C1 segment of cervical spinal cord (tissue), 14 donors: ENCODE data around the gene ZNRD2.

Experiments
- DNase-seq, 14 donors: peaks; one replicate each; lab custom pipeline; 2025; lab: John Stamatoyannopoulos, UW

Gene ZNRD2

GRCh38 chr11:65609229-65609628 lies 39.0 kb downstream of the ZNRD2 start:
- no peak for DNase-seq

- DNase-seq = no peak
These were observed 39.4 kb downstream of the ZNRD2 start for GRCh38 chr11:65609665-65610064.

DNA sequence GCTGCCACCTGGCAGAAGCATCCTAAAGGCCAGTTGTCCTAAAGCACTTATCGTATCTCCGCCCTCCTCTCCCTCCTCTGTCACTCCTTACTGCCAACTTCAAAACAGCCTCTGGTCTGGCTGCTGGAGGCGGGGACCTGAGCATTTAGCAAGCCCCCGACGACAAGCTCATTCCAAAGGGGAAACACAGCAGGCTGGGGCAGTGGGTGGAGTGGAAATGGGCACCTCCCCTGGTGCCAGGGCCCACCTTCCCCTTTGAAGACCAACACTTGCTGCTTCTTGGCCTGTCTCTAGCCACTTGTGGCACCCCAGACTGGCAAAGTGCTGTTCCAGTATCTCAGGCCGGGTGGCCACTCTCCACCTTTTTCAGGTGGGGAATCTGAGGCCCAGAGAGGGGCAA lies 40.1 kb downstream of the ZNRD2 start:
- DNase-seq = peak in 3 of 14 donors; percentile 6 to 66 (median 22)

GRCh38 chr11:65611028-65611757 lies 40.9 kb downstream of the ZNRD2 start:
- peak in 12 of 14 donors; percentile 52 to 87 (median 76) for DNase-seq

- peak in 1 of 14 donors; percentile 53 for DNase-seq
These were observed 41.7 kb downstream of the ZNRD2 start for GRCh38 chr11:65611758-65612603.

DNA sequence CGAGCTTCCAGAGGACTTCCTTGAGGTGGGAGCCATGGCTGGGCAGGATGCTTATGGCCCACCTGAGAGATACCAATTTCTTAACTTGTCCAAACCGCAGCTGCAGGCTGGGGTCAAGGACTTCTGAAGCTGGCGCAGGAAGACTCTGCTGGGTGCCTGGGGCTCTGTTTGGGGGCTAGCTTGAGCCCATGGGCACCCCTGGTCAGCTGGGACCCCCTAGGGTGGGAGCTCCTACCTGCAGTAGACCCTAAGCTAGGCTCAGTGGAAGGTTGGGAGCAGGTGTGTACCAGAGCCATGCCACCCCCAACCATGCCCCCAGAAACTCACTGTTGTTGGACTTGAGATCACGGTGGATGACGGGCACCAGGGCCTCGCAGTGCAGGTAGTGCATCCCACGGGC lies 42.4 kb downstream of the ZNRD2 start:
- no peak for DNase-seq

DNA sequence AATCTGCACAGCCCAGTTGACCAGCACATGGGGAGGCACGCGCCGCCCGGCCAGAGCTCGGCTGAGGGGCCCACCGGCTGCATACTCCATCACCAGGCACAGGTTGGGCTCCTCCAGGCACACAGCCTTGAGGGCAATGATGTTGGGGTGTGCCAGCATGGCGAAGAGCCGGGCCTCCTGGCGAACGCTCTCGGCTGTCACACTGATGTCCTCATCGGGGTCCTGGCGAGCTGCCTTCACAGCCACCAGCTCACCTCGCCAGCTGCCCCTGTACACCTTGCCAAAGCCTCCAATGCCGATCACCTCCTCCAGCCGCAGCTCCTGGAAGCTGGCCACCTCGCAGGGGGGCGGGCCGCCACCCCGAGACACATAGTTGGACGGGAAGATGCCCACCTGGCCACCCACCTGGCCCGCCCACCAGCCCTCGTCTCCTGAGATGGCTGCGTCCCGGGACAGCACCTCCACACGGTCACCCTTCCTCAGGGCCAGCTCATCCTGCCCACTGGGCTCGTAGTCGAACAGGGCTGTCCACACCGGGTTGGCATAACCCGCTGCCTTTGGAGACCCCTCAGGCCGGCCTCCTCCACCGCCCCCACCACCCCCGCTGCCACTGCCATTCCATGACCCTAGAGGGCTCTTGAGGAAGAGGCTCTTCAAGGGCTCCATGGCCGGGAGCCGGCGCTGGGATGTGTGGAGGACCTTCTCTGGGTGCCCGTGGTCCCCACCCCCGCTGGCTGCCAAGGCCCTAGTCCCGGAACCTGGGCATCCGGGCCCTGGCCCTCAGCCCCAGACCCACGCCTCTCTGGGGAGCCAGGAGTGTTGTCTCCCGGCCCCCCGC lies 43.0 kb downstream of the ZNRD2 start:
- DNase-seq = peak in 2 of 14 donors; percentile 33 to 51

GRCh38 chr11:65615229-65615949 lies 45.1 kb downstream of the ZNRD2 start, which contains the start of gene PCNX3:
Gene PCNX3 (plus strand): TSS chr11:65615776. CDS start chr11:65616312, 536 bp downstream.
- DNase-seq = peak; percentile 94 to 100 (median 100)

- DNase-seq = peak in 2 of 14 donors; percentile 29 to 58
These were observed 45.8 kb downstream of the ZNRD2 start for GRCh38 chr11:65615950-65616574.

DNA sequence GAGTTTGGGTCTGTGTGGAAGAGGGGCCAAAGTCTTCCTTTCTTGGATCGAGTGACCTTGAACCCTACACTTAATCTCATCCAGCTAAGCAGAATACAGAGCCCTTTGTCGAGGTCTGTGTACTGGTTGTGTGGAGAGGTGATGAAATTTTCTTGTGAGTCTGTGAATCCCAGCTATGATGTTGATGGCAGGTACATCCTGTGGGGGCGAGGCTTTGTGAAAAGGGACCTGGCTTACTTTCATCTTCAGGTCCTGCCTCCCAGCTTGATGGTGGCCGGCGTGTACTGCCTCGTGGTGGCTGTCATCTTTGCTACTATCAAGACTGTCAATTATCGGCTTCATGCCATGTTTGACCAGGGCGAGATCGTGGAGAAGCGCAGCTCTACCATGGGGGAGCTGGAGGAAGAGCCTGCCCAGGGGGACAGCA lies 46.3 kb downstream of the ZNRD2 start:
- no peak for DNase-seq

GRCh38 chr11:65617136-65617850 lies 47.0 kb downstream of the ZNRD2 start:
- no peak for DNase-seq

DNA sequence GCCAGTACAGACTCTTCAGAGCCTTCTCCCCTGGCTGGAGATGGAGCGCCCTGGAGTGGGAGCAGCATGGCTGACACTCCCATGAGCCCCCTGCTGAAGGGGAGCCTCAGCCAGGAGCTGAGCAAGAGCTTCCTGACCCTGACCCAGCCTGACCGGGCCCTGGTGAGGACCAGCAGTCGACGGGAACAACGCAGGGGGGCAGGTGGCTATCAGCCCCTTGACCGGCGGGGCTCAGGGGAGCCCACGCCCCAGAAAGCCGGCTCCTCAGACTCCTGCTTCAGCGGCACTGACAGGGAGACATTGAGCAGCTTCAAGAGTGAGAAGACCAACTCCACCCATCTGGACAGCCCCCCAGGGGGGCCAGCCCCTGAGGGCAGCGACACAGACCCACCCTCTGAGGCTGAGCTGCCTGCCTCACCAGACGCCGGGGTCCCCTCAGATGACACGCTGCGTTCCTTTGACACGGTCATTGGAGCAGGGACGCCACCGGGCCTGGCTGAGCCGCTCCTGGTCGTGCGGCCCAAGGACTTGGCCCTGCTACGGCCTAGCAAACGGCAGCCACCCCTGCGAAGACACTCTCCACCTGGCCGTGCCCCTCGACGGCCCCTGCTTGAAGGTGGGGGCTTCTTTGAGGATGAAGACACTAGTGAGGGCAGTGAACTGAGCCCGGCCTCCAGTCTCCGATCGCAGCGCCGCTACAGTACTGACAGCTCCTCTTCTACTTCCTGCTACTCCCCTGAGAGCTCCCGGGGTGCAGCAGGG lies 47.9 kb downstream of the ZNRD2 start:
- no peak for DNase-seq

DNA sequence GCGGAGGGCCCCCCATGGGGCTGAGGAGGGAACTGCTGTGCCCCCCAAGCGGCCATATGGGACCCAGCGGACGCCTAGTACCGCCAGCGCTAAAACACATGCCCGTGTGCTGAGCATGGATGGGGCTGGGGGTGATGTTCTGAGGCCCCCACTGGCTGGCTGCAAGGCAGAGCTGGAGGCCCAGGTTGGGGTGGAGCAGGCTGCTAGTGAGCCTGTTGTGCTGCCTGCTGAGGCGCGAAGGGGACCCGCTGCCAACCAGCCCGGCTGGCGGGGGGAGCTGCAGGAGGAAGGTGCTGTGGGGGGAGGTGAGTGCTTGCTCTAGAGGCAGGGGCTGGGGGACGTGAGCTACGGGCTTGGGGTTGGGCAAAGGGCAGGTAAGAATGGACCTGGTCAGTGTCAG lies 48.5 kb downstream of the ZNRD2 start:
- no peak for DNase-seq

GRCh38 chr11:65619281-65619928 lies 49.1 kb downstream of the ZNRD2 start:
- DNase-seq = no peak

DNA sequence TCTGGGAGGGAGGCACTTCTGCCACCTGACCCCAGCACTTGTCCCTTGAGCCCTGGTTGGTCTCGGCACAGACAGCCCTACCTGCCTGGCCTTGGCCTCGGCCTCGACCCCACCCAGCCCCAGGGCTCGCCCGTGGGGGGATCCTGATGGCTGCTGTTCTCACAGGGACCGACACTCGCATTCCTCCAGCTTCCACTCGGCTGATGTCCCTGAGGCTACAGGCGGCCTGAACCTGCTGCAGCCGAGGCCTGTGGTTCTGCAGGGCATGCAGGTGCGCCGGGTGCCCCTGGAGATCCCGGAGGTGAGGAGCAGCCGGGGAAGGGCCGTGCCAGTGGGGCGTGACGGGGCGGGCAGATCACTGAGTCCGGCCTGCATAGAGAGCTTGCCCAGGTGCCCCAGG lies 50.4 kb downstream of the ZNRD2 start:
- no peak for DNase-seq

DNA sequence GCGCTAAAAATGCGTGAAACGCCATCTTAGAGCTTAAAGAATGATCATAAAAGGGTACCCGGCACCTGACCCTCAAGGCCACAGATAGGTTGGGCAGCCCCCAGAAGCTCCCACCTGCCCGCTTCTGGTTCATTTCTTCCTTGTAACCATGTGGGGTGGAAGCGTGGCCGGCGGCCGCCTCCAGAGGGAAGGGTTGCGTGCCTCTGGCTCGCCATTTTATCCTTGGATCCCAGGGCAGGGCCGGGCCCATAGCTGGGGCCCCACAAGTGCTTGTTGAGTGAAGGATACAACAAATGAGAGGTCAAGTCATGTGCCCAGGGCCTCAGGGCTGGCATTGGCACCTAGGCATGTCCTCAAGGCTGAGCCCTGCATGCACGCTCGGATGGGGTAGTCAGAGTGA lies 51.2 kb downstream of the ZNRD2 start:
- DNase-seq = no peak
